ENCODE data around the gene FCGR3A.

DNA sequence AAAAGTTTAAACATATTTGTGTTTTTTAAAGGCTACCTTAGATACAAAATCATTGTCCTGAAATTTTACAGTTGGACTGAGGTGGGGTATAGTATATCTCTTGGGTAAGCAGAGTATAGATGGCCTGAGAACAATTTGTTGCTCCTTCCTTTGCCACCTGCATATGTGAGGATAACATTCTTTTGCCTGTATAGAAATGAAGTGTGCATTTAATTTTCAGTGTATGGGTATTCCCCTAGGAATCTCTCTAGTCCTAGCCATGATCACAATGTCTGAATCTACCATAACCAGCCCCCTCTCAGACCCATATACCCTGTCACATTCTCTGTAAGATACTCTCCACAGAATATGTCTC, 46.2 kb downstream of the FCGR3A start:
- no peak for TF ChIP-seq POLR2A (IDR thresholded peaks at IDR 0.05)
- TF ChIP-seq, protein P1, sequence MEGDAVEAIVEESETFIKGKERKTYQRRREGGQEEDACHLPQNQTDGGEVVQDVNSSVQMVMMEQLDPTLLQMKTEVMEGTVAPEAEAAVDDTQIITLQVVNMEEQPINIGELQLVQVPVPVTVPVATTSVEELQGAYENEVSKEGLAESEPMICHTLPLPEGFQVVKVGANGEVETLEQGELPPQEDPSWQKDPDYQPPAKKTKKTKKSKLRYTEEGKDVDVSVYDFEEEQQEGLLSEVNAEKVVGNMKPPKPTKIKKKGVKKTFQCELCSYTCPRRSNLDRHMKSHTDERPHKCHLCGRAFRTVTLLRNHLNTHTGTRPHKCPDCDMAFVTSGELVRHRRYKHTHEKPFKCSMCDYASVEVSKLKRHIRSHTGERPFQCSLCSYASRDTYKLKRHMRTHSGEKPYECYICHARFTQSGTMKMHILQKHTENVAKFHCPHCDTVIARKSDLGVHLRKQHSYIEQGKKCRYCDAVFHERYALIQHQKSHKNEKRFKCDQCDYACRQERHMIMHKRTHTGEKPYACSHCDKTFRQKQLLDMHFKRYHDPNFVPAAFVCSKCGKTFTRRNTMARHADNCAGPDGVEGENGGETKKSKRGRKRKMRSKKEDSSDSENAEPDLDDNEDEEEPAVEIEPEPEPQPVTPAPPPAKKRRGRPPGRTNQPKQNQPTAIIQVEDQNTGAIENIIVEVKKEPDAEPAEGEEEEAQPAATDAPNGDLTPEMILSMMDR (IDR thresholded peaks at IDR 0.05) = no peak
